GM12878 (cell line): Measurements from ENCODE around the gene ODC1. TPM values are rescaled to one million over a fixed set of nuclear protein-coding genes. Genes with fewer than 3 reads are reported as not detected.

ENCODE experiments used
- BACH1 ChIP-seq: fragments of 450-650 bp; IDR thresholded peaks from 2 replicates; pipeline ENCODE4 v1.6.1; 2017; ENCODE audit warnings: mild to moderate bottlenecking, borderline replicate concordance
- BHLHE40 ChIP-seq, 2 experiments: fragments of 450-650 bp in 1 of 2; IDR thresholded peaks; 2 replicates each; pipeline ENCODE4 v1.6.1; 2011 to 2017; ENCODE audit warnings: low read depth in 2 of 2, borderline replicate concordance in 1 of 2, improper control_type of control experiment in 1 of 2, low read length in 1 of 2, mild to moderate bottlenecking in 1 of 2
- CBX5 ChIP-seq: sonication (generic); IDR thresholded peaks from 2 replicates; pipeline ENCODE4 v1.6.1; 2016; ENCODE audit warnings: low read depth, moderate library complexity, mild to moderate bottlenecking, inconsistent platforms
- ETV6 ChIP-seq, 2 experiments: fragments of 450-650 bp in 1 of 2; IDR thresholded peaks in 1 of 2; conservative IDR thresholded peaks in 1 of 2; 2 replicates each; pipeline ENCODE4 v1.6.1; 2014; ENCODE audit warnings: antibody characterized with exemption in 1 of 2, borderline replicate concordance in 1 of 2, low read depth in 1 of 2, mild to moderate bottlenecking in 1 of 2, moderate library complexity in 1 of 2
- FOXK2 ChIP-seq: fragments of 450-650 bp; IDR thresholded peaks from 2 replicates; pipeline ENCODE4 v1.6.1; 2017; ENCODE audit warnings: mild to moderate bottlenecking, moderate library complexity
- IKZF1 ChIP-seq: fragments of 450-650 bp; conservative IDR thresholded peaks from 2 replicates; pipeline ENCODE4 v1.6.1; 2017; ENCODE audit warnings: antibody characterized with exemption, mild to moderate bottlenecking
- MTA3 ChIP-seq: IDR thresholded peaks from 2 replicates; pipeline ENCODE4 v1.6.1; 2012; ENCODE audit warnings: low read length, inconsistent platforms, borderline replicate concordance
- PAX8 ChIP-seq: fragments of 450-650 bp; IDR thresholded peaks from 2 replicates; pipeline ENCODE4 v1.6.1; 2017; ENCODE audit warnings: mild to moderate bottlenecking, moderate library complexity
- RB1 ChIP-seq: fragments of 450-650 bp; formaldehyde crosslinking; IDR thresholded peaks from 2 replicates; pipeline ENCODE4 v1.6.1; 2017; ENCODE audit warnings: mild to moderate bottlenecking, borderline replicate concordance
- SPI1 ChIP-seq: IDR thresholded peaks from 2 replicates; pipeline ENCODE4 v1.6.1; 2011; ENCODE audit warnings: low read depth, mild to moderate bottlenecking, low read length, moderate library complexity, borderline replicate concordance; ENCODE audit not compliant: insufficient read depth
- SREBF2 ChIP-seq: IDR thresholded peaks from 2 replicates; pipeline ENCODE4 v1.6.1; 2012; ENCODE audit warnings: mild to moderate bottlenecking, low read length
- ZNF207 ChIP-seq: fragments of 450-650 bp; IDR thresholded peaks from 2 replicates; pipeline ENCODE4 v1.6.1; 2014; ENCODE audit warnings: antibody characterized with exemption, mild to moderate bottlenecking, borderline replicate concordance
- ZNF384 ChIP-seq: IDR thresholded peaks from 2 replicates; pipeline ENCODE4 v1.6.1; 2012; ENCODE audit warnings: low read depth, mild to moderate bottlenecking, low read length, improper control_type of control experiment, borderline replicate concordance
- polyA plus RNA-seq, 11 experiments: library from polyadenylated mRNA; depleted of rRNA in 4 of 11; unstranded in 6 of 11; stranded (reverse) in 5 of 11; fragments of >200 nt; fragmentation: Nextera tagmentation in 4 of 11; fragmentation: Illumina TruSeq in 1 of 11; extraction: Ambion mirVana in 4 of 11; extraction: Trizol in 1 of 11; gene quantifications; 1 replicate in 1 of 11; 2 replicates in 10 of 11; pipeline versions ENCODE4 v1.2.1 to v1.2.3, GENCODE V29; 2011 to 2016; ENCODE audit warnings: inconsistent platforms in 2 of 11, missing spikeins in 2 of 11, low read depth in 1 of 11
- total RNA-seq, 4 experiments: library from RNA; depleted of rRNA in 3 of 4; stranded (reverse); fragments of >200 nt in 3 of 4; fragmentation: Illumina TruSeq in 1 of 4; extraction: Trizol in 1 of 4; gene quantifications; 2 replicates each; pipeline versions ENCODE4 v1.2.1 to v1.2.3, GENCODE V29; 2013 to 2021
- TF ChIP-seq, protein P1 (sequence below): fragments of 450-650 bp; IDR thresholded peaks from 2 replicates; pipeline ENCODE4 v1.6.1; 2016; ENCODE audit warnings: mild to moderate bottlenecking, moderate library complexity, borderline replicate concordance

ODC1 gene
- total and polyA plus RNA-seq, 10 of the 15 experiments (the other 5 are each of a cell fraction or from before 2014, with no cell fraction given) = 68.5 to 441 (median 340) TPM

DNA sequence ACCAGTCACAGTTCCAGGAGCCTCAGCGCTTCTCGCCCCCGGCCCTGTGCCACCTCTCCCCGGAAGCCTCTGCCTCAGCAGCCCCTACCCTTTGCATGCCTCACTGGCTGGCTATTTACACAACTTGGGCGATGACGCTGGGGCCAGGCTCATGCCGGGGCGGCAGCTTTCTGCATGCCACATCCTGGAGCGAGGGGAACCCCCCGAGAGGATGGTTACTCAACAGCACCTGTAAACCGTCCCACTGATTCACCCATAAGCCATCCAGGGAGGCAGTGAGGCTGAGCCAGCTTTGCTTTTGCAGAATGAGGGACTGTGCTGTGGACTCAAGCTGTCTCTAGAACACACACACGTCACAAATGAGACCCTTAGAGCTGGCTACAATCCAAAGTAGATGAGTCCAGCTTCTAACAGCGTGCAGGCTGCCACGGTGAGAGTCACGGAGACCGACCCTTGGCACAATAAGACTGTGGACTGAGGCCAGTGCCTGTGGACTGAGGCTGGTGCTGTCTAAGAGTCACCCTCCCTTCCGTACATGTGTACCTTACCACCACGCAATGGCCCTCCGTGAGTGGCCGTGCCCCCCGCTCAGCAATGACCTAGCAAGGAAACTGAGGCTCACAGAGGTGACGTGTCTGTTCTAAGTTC lies 45.6 kb upstream of the ODC1 start (continued):
- no peak for TF ChIP-seq ZNF384
- TF ChIP-seq BACH1 = no peak
- no peak for TF ChIP-seq SPI1
- no peak for TF ChIP-seq MTA3
- TF ChIP-seq BHLHE40 (IDR thresholded peaks at IDR 0.05; ENCODE audit: borderline replicate concordance in 1 of 2, low read depth in 2 of 2, low read length in 1 of 2) = peak in 1 of 2 experiments; percentile 64; a peak in 1 of 4 replicates
- no peak for TF ChIP-seq SREBF2
- TF ChIP-seq IKZF1 = peak; percentile 50
- TF ChIP-seq PAX8 = no peak
- TF ChIP-seq ETV6 (conservative IDR thresholded peaks at IDR 0.05 in 1 of 2, IDR thresholded peaks at IDR 0.05 in 1 of 2; ENCODE audit: borderline replicate concordance in 1 of 2, low read depth in 1 of 2) = no peak
- 0 out of 2 replicates have a peak, but pooled peaks have one; percentile 40 for TF ChIP-seq RB1
- TF ChIP-seq CBX5 = no peak
- no peak for TF ChIP-seq ZNF207
- TF ChIP-seq FOXK2 = peak; percentile 40; the same call in 1 of the 2 replicates
- TF ChIP-seq, protein P1, sequence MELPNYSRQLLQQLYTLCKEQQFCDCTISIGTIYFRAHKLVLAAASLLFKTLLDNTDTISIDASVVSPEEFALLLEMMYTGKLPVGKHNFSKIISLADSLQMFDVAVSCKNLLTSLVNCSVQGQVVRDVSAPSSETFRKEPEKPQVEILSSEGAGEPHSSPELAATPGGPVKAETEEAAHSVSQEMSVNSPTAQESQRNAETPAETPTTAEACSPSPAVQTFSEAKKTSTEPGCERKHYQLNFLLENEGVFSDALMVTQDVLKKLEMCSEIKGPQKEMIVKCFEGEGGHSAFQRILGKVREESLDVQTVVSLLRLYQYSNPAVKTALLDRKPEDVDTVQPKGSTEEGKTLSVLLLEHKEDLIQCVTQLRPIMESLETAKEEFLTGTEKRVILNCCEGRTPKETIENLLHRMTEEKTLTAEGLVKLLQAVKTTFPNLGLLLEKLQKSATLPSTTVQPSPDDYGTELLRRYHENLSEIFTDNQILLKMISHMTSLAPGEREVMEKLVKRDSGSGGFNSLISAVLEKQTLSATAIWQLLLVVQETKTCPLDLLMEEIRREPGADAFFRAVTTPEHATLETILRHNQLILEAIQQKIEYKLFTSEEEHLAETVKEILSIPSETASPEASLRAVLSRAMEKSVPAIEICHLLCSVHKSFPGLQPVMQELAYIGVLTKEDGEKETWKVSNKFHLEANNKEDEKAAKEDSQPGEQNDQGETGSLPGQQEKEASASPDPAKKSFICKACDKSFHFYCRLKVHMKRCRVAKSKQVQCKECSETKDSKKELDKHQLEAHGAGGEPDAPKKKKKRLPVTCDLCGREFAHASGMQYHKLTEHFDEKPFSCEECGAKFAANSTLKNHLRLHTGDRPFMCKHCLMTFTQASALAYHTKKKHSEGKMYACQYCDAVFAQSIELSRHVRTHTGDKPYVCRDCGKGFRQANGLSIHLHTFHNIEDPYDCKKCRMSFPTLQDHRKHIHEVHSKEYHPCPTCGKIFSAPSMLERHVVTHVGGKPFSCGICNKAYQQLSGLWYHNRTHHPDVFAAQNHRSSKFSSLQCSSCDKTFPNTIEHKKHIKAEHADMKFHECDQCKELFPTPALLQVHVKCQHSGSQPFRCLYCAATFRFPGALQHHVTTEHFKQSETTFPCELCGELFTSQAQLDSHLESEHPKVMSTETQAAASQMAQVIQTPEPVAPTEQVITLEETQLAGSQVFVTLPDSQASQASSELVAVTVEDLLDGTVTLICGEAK = no peak
